Tibial nerve (tissue), 4 donors: ENCODE results near the gene GCLC.

Source experiments
- CTCF ChIP-seq, 5 experiments: fragments of 200-600 bp in 3 of 5; fragments of 450-650 bp in 2 of 5; sonication (generic) in 3 of 5; IDR thresholded peaks; one replicate each; pipeline ENCODE4 v1.5.1; 2016 to 2019; ENCODE audit warnings: antibody characterized with exemption in 5 of 5, mild to moderate bottlenecking in 3 of 5, moderate library complexity in 2 of 5
- EP300 ChIP-seq, 2 donors: sonication (generic); formaldehyde crosslinking; IDR thresholded peaks; one replicate each; pipeline ENCODE4 v1.6.1; 2017; ENCODE audit warnings: antibody characterized with exemption in 2 of 2, mild to moderate bottlenecking in 1 of 2
- POLR2A ChIP-seq, 2 donors: fragments of 450-650 bp; IDR thresholded peaks; one replicate each; pipeline ENCODE4 v1.6.1; 2017; ENCODE audit warnings: antibody characterized with exemption in 2 of 2, mild to moderate bottlenecking in 2 of 2, moderate library complexity in 2 of 2

DNA sequence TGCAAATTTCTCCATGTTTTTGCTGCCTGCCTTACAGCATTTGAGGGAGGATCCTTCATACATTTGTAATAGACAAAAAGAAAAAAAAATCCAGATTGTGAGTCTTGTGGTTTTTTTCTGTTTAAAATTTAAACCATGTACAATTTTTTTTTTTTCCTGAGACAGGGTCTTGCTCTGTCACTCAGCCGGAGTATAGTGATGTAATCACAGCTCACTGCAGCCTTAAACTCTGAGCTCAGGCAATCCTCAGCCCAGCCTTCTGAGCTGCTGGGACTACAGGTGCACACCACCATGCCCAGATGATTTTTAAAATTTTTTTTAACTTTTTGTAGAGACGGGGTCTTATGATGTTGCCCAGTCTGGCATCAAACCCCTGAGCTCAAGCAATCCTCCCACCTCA lies 97.0 kb downstream of the GCLC start:
- TF ChIP-seq CTCF (IDR thresholded peaks at IDR 0.05) = no peak
- TF ChIP-seq POLR2A (IDR thresholded peaks at IDR 0.05) = no peak
- TF ChIP-seq EP300 (IDR thresholded peaks at IDR 0.05) = no peak
